ENCODE measurements around the gene SLC12A5. TPM values are rescaled to one million over a fixed set of nuclear protein-coding genes. Genes with fewer than 3 reads are reported as not detected.
A peak's percentile ranks its signal among the peaks of the same experiment; 100 is the strongest.

Gene SLC12A5
- total RNA-seq, 4 donors from 2014 or later = 0.99 to 1.2 TPM; not detected in 2

- 90% methylated on average over 4 of the region's 4 CpGs for WGBS
- intact Hi-C loops (cut with DNase I) = no loop called here
- H3K36me3 ChIP-seq = peaks cover 55 to 63% (median 58%) of the 10 kb centered on the region in 4 donors
Observed at GRCh38 chr20:46060975-46061374, 32.0 kb downstream of the SLC12A5 start.

GRCh38 chr20:46062151-46062550, 33.1 kb downstream of the SLC12A5 start:
- WGBS = 86% methylated on average over 4 of the region's 4 CpGs
- no peaks in the 10 kb centered on the region for H3K9me3 ChIP-seq
- no peak overlapping the region for H3K27ac ChIP-seq (replicated peaks in 1 of 4)
- no peak for TF ChIP-seq EP300 (IDR thresholded peaks at IDR 0.05)
- TF ChIP-seq CTCF (IDR thresholded peaks at IDR 0.05) = no peak
- no peak for TF ChIP-seq POLR2A (IDR thresholded peaks at IDR 0.05; ENCODE audit: low read depth)
- no peak for TF ChIP-seq POLR2AphosphoS5 (IDR thresholded peaks at IDR 0.05)
- peaks cover 0 to 22% (median 13%) of the 10 kb centered on the region in 4 donors for H3K27me3 ChIP-seq
- peak; percentile 86 for DNase-seq (ENCODE audit: extremely low spot score)
- intact Hi-C loops (cut with DNase I) = no loop called here
- no peak overlapping the region for H3K4me3 ChIP-seq
- peaks cover 28 to 38% (median 33%) of the 10 kb centered on the region in 4 donors for H3K4me1 ChIP-seq
- H3K36me3 ChIP-seq = peaks cover 67 to 75% (median 70%) of the 10 kb centered on the region in 4 donors

More at GRCh38 chr20:46060975-46061374, 32.0 kb downstream of the SLC12A5 start:
- DNase-seq (ENCODE audit: extremely low spot score) = no peak
- no peak overlapping the region for H3K4me3 ChIP-seq
- H3K27ac ChIP-seq (replicated peaks in 1 of 4) = no peak overlapping the region
- no peaks in the 10 kb centered on the region for H3K9me3 ChIP-seq
- TF ChIP-seq EP300 (IDR thresholded peaks at IDR 0.05) (no peak), POLR2A (IDR thresholded peaks at IDR 0.05; ENCODE audit: low read depth) (no peak), POLR2AphosphoS5 (IDR thresholded peaks at IDR 0.05) (no peak), CTCF (IDR thresholded peaks at IDR 0.05) (no peak)
- peaks cover 28 to 40% (median 36%) of the 10 kb centered on the region in 4 donors for H3K4me1 ChIP-seq
- peaks cover 0 to 33% (median 19%) of the 10 kb centered on the region in 4 donors for H3K27me3 ChIP-seq

- Histone ChIP-seq H3K27ac (replicated peaks in 1 of 4) (no peak overlapping the region), H3K4me3 (no peak overlapping the region), H3K4me1 (peaks cover 24 to 33% (median 29%) of the 10 kb centered on the region in 4 donors), H3K27me3 (peaks cover 0 to 17% (median 9%) of the 10 kb centered on the region in 4 donors), H3K9me3 (no peaks in the 10 kb centered on the region), H3K36me3 (peaks cover 71 to 78% (median 74%) of the 10 kb centered on the region in 4 donors)
- no peak for TF ChIP-seq EP300 (IDR thresholded peaks at IDR 0.05)
- no peak for TF ChIP-seq POLR2AphosphoS5 (IDR thresholded peaks at IDR 0.05)
- no peak for TF ChIP-seq CTCF (IDR thresholded peaks at IDR 0.05)
- TF ChIP-seq POLR2A (IDR thresholded peaks at IDR 0.05; ENCODE audit: low read depth) = no peak
- WGBS = 93% methylated on average over 12 of the region's 12 CpGs
- DNase-seq (ENCODE audit: extremely low spot score) = peak; percentile 79
- intact Hi-C loops (cut with DNase I) = no loop called here
Observed at GRCh38 chr20:46062621-46063020, 33.6 kb downstream of the SLC12A5 start.

- WGBS = 95% methylated on average over 8 of the region's 8 CpGs
- no peak overlapping the region for H3K27ac ChIP-seq (replicated peaks in 1 of 4)
- DNase-seq (ENCODE audit: extremely low spot score) = peak; percentile 77
- H3K36me3 ChIP-seq = peaks cover 76 to 84% (median 79%) of the 10 kb centered on the region in 4 donors
- TF ChIP-seq EP300 (IDR thresholded peaks at IDR 0.05) (no peak), CTCF (IDR thresholded peaks at IDR 0.05) (no peak), POLR2A (IDR thresholded peaks at IDR 0.05; ENCODE audit: low read depth) (no peak), POLR2AphosphoS5 (IDR thresholded peaks at IDR 0.05) (no peak)
- H3K4me1 ChIP-seq = peaks cover 19 to 28% (median 23%) of the 10 kb centered on the region in 4 donors
- no peak overlapping the region for H3K4me3 ChIP-seq
- H3K9me3 ChIP-seq = no peaks in the 10 kb centered on the region
- intact Hi-C loops (cut with DNase I) = no loop called here
- peaks cover 0 to 12% (median 6%) of the 10 kb centered on the region in 4 donors for H3K27me3 ChIP-seq
Observed at GRCh38 chr20:46063151-46063550, 34.1 kb downstream of the SLC12A5 start.

GRCh38 chr20:46063652-46064054, 34.6 kb downstream of the SLC12A5 start:
- peaks cover 0 to 7% (median 2%) of the 10 kb centered on the region in 4 donors for H3K27me3 ChIP-seq
- TF ChIP-seq CTCF (IDR thresholded peaks at IDR 0.05) = no peak
- no peak for TF ChIP-seq POLR2A (IDR thresholded peaks at IDR 0.05; ENCODE audit: low read depth)
- no peak for TF ChIP-seq POLR2AphosphoS5 (IDR thresholded peaks at IDR 0.05)
- TF ChIP-seq EP300 (IDR thresholded peaks at IDR 0.05) = no peak
- peaks cover 81 to 89% (median 84%) of the 10 kb centered on the region in 4 donors for H3K36me3 ChIP-seq
- WGBS = 78% methylated on average over 3 of the region's 3 CpGs
- H3K9me3 ChIP-seq = no peaks in the 10 kb centered on the region
- H3K4me1 ChIP-seq = peaks cover 14 to 23% (median 18%) of the 10 kb centered on the region in 4 donors
- intact Hi-C loops (cut with DNase I) = no loop called here
- no peak overlapping the region for H3K4me3 ChIP-seq
- DNase-seq (ENCODE audit: extremely low spot score) = peak; percentile 24
- no peak overlapping the region for H3K27ac ChIP-seq (replicated peaks in 1 of 4)

Measured in esophagus muscularis mucosa (tissue), 4 donors.